PC-9 (cell line): ENCODE results near the gene ANKS1B. TPM values are rescaled to one million over a fixed set of nuclear protein-coding genes. Genes with fewer than 3 reads are reported as not detected.

Source experiments
- BruUV-seq: library from RNA; stranded (reverse); fragments of 400-500 nt; replicated peaks from 2 replicates; lab custom pipeline; 2021; lab: Mats Ljungman, UMichigan
- CTCF ChIA-PET: fragments of 300-600 bp; sonication (Branson Sonifier 250); formaldehyde crosslinking; loops from one replicate; lab custom pipeline; 2022; ENCODE audit warnings: antibody characterized with exemption; lab: Charles Lee
- POLR2A ChIA-PET: fragments of 300-600 bp; sonication (Branson Sonifier 250); formaldehyde crosslinking; loops from one replicate; lab custom pipeline; 2022; ENCODE audit warnings: antibody characterized with exemption; ENCODE audit not compliant: unreplicated experiment; lab: Charles Lee
- DNase-seq, 2 experiments: peaks; one replicate each; pipeline versions ENCODE4 v3.0.0 to v3.0.0-alpha.2; 2015 to 2022; ENCODE audit warnings: mixed read lengths in 1 of 2
- H2AFZ ChIP-seq: fragments of 200-600 bp; sonication (generic); 2 replicates; pipeline ENCODE4 v1.8.1; 2017; ENCODE audit warnings: antibody characterized with exemption
- H3F3A ChIP-seq: fragments of 200-600 bp; sonication (generic); 2 replicates; pipeline ENCODE4 v1.8.1; 2017; ENCODE audit warnings: antibody characterized with exemption, mild to moderate bottlenecking, low read depth; ENCODE audit not compliant: insufficient read depth
- H3K27ac ChIP-seq: fragments of 200-600 bp; sonication (generic); 2 replicates; pipeline ENCODE4 v1.6.1; 2016; ENCODE audit warnings: mixed run types
- H3K27me3 ChIP-seq: fragments of 200-600 bp; sonication (generic); 2 replicates; pipeline ENCODE4 v1.6.1; 2016; ENCODE audit warnings: low read depth, mixed run types; ENCODE audit not compliant: insufficient read depth
- H3K36me3 ChIP-seq: fragments of 200-600 bp; sonication (generic); 2 replicates; pipeline ENCODE4 v1.6.1; 2016; ENCODE audit warnings: low read depth, mixed run types
- H3K4me1 ChIP-seq: fragments of 200-600 bp; sonication (generic); replicated peaks from 2 replicates; pipeline ENCODE4 v1.6.1; 2016; ENCODE audit warnings: mixed run types; ENCODE audit not compliant: insufficient read depth
- H3K4me2 ChIP-seq: fragments of 200-600 bp; sonication (generic); 2 replicates; pipeline ENCODE4 v1.6.1; 2017; ENCODE audit warnings: mixed run types
- H3K4me3 ChIP-seq: fragments of 200-600 bp; sonication (generic); 2 replicates; pipeline ENCODE4 v1.6.1; 2016; ENCODE audit warnings: mixed run types
- H3K79me2 ChIP-seq: fragments of 200-600 bp; sonication (generic); 2 replicates; pipeline ENCODE4 v1.6.1; 2017; ENCODE audit warnings: low read depth, mixed run types
- H3K9me2 ChIP-seq: fragments of 200-600 bp; sonication (generic); 2 replicates; pipeline ENCODE4 v1.8.1; 2017; ENCODE audit warnings: mild to moderate bottlenecking; ENCODE audit not compliant: insufficient read depth
- H3K9me3 ChIP-seq: fragments of 200-600 bp; sonication (generic); 2 replicates; pipeline ENCODE4 v1.8.1; 2016; ENCODE audit warnings: low read depth; ENCODE audit not compliant: insufficient read depth
- H4K20me1 ChIP-seq: fragments of 200-600 bp; sonication (generic); 2 replicates; pipeline ENCODE4 v1.8.1; 2017; ENCODE audit not compliant: insufficient read depth
- EZH2 ChIP-seq: fragments of 200-600 bp; sonication (generic); IDR thresholded peaks from 2 replicates; pipeline ENCODE4 v1.8.0; 2017; ENCODE audit warnings: antibody characterized with exemption, low read depth
- intact Hi-C: fragments of 100-400 bp; cut with micrococcal nuclease; formaldehyde crosslinking; loops from one replicate; pipeline ENCODE4 v1.10.0; 2022; ENCODE audit not compliant: unreplicated experiment
- total RNA-seq: library from RNA; stranded (reverse); gene quantifications from 2 replicates; pipeline ENCODE4 v1.2.3, GENCODE V29; 2021
- TF ChIP-seq, protein P1 (sequence below): fragments of 200-600 bp; sonication (generic); conservative IDR thresholded peaks from 2 replicates; pipeline ENCODE4 v1.6.1; 2017; ENCODE audit warnings: mixed run types, antibody characterized with exemption, mild to moderate bottlenecking, moderate library complexity

Gene ANKS1B
- total RNA-seq, 1 experiment from 2014 or later, result not detected

DNA sequence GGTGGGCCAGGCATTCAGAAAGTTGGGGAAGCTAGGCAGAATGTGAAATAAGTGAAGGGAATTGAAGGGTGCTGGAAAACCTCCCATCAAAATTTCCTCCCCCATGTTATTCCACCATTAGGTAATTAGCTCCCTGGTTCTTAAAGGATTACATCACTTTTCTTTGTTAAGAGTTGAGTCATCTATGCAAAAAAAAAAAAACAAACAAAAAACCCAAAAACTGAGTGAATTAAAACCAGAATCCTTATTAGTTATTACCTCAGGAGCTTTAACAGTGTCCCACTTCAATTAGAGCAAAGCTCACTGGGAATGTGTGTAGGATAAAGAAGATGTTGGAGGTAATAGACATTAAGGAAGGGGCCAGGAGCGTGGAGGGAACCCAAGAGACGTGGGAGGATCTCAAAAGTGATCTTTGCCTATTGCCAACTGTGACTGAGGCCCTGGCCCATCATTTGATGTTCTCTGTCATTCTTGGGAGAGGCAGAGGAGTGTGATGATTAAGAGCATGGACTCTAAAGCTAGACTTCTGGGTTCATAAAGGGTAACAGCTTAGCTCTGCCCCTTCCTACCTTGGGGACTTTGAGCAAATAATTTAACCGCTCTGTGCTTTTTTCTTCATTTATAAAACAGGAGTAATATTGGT is 975.0 kb downstream of the ANKS1B start:
- Histone ChIP-seq H3K36me3 (no peaks in the 10 kb centered on the region), H3K9me2 (no peaks in the 10 kb centered on the region), H3K27ac (no peak overlapping the region), H3K4me2 (no peak overlapping the region), H3K27me3 (no peaks in the 10 kb centered on the region), H3F3A (no peaks in the 10 kb centered on the region), H3K9me3 (no peaks in the 10 kb centered on the region), H3K79me2 (no peaks in the 10 kb centered on the region), H4K20me1 (no peaks in the 10 kb centered on the region), H2AFZ (no peak overlapping the region), H3K4me1 (no peaks in the 10 kb centered on the region), H3K4me3 (no peak overlapping the region)
- TF ChIP-seq, protein P1, sequence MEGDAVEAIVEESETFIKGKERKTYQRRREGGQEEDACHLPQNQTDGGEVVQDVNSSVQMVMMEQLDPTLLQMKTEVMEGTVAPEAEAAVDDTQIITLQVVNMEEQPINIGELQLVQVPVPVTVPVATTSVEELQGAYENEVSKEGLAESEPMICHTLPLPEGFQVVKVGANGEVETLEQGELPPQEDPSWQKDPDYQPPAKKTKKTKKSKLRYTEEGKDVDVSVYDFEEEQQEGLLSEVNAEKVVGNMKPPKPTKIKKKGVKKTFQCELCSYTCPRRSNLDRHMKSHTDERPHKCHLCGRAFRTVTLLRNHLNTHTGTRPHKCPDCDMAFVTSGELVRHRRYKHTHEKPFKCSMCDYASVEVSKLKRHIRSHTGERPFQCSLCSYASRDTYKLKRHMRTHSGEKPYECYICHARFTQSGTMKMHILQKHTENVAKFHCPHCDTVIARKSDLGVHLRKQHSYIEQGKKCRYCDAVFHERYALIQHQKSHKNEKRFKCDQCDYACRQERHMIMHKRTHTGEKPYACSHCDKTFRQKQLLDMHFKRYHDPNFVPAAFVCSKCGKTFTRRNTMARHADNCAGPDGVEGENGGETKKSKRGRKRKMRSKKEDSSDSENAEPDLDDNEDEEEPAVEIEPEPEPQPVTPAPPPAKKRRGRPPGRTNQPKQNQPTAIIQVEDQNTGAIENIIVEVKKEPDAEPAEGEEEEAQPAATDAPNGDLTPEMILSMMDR, result no peak
- TF ChIP-seq EZH2, result no peak
- no peak for DNase-seq
- BruUV-seq, result no TSS peak
- ChIA-PET CTCF (interaction anchor here (0.6 kb wide), 1 partner anchor 9 kb away, joined by 8 read pairs; no protein-coding TSS in a partner anchor), POLR2A (no interaction called here)
- intact Hi-C loops, result no loop called here

DNA sequence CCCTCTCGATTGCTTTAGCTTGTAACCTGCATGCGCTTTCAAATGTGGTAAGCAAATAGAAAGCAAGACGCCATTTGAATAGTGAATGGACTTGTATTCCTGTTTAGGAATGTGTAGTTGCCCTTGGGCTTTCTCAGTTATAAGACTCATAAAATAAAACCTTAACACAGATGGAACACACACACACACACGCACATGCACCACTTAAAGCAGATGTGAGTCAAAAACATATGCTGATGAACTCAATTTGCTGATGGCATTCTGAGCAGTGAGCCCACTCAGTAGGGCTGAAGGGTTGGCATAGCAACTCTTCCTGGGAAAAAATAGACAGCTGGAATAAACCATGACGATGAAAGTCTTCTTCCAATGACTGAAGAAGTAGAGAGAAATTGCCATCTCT is 979.1 kb downstream of the ANKS1B start:
- no peak overlapping the region for H3K4me3 ChIP-seq

DNA sequence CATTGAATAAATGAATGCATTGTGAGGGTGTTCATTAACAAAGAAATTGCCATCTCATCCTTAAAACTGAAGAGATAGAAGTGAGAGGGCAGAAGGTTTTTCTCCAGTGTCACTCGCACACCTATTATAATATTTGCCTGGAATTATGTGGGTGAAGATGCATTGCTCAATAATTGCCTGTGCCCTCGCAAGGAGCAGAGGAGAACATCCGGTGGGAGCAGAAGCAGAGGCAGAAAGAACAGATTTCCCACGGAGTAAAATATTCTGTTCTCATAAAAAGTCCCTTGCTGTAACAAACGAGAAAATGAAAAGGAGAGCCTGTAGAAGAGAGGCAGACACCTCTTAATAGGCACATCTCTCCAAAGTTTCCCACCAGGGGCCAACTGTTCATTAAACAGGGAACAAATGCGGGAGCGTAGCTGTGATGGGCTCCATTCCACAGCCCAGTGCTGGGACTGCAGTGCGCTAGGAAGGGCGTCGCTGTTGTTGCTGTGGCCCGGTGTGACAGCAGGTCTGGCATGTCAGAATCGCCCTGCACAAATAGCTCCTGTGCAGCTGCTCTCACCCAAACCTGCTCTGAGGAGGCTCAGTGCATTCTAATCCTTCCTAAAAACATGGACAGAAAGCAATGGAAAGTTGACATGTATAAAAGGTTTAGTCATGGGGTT is 979.8 kb downstream of the ANKS1B start:
- CTCF ChIA-PET, result no interaction called here
- BruUV-seq, result no TSS peak

More for the DNA sequence above, 979.1 kb downstream of the ANKS1B start:
- Histone ChIP-seq H3K79me2 (no peaks in the 10 kb centered on the region), H3K9me2 (no peaks in the 10 kb centered on the region), H3F3A (no peaks in the 10 kb centered on the region), H3K4me1 (no peaks in the 10 kb centered on the region), H4K20me1 (no peaks in the 10 kb centered on the region), H3K4me2 (no peak overlapping the region), H3K27ac (no peak overlapping the region), H2AFZ (no peak overlapping the region), H3K36me3 (no peaks in the 10 kb centered on the region), H3K9me3 (no peaks in the 10 kb centered on the region), H3K27me3 (peaks cover 26% of the 10 kb centered on the region)
- DNase-seq, result no peak
- intact Hi-C loops, result no loop called here
- POLR2A ChIA-PET, result no interaction called here
- CTCF ChIA-PET, result no interaction called here
- TF ChIP-seq, protein P1, result no peak
- TF ChIP-seq EZH2, result no peak
- BruUV-seq, result no TSS peak

More for the DNA sequence above, 979.8 kb downstream of the ANKS1B start:
- Histone ChIP-seq H3F3A (no peaks in the 10 kb centered on the region), H3K79me2 (no peaks in the 10 kb centered on the region), H3K9me2 (no peaks in the 10 kb centered on the region), H3K27ac (no peak overlapping the region), H3K4me2 (no peak overlapping the region), H3K36me3 (no peaks in the 10 kb centered on the region), H4K20me1 (no peaks in the 10 kb centered on the region), H3K9me3 (no peaks in the 10 kb centered on the region), H3K27me3 (peaks cover 26% of the 10 kb centered on the region), H2AFZ (no peak overlapping the region), H3K4me1 (no peaks in the 10 kb centered on the region), H3K4me3 (no peak overlapping the region)
- intact Hi-C loops, result no loop called here
- DNase-seq, result no peak
- POLR2A ChIA-PET, result no interaction called here
- TF ChIP-seq EZH2, result no peak
- TF ChIP-seq, protein P1, result no peak
